BE2C (cell line): ENCODE results near the gene PGF.

Experiments
- DNase-seq: peaks from one replicate; pipeline ENCODE4 v3.0.0-alpha.2; 2020
- H3K27me3 ChIP-seq: fragments of 250-450 bp; sonication (Bioruptor Pico); 2 replicates; pipeline ENCODE4 v1.5.1; 2020; ENCODE audit warnings: mild to moderate bottlenecking
- H3K36me3 ChIP-seq: fragments of 250-450 bp; sonication (Bioruptor Pico); 2 replicates; pipeline ENCODE4 v1.5.1; 2020; ENCODE audit warnings: mild to moderate bottlenecking
- H3K4me1 ChIP-seq: fragments of 250-450 bp; sonication (Bioruptor Pico); 2 replicates; pipeline ENCODE4 v1.5.1; 2020
- H3K4me3 ChIP-seq: 2 replicates; pipeline ENCODE4 v1.5.1; 2011; ENCODE audit warnings: low read depth, low read length
- H3K9me3 ChIP-seq: fragments of 250-450 bp; sonication (Bioruptor Pico); 2 replicates; pipeline ENCODE4 v1.5.1; 2020
- TF ChIP-seq, protein P1 (sequence below): IDR thresholded peaks from 2 replicates; pipeline ENCODE4 v1.5.1; 2012; ENCODE audit warnings: mild to moderate bottlenecking, low read depth, low read length

The PGF gene

DNA sequence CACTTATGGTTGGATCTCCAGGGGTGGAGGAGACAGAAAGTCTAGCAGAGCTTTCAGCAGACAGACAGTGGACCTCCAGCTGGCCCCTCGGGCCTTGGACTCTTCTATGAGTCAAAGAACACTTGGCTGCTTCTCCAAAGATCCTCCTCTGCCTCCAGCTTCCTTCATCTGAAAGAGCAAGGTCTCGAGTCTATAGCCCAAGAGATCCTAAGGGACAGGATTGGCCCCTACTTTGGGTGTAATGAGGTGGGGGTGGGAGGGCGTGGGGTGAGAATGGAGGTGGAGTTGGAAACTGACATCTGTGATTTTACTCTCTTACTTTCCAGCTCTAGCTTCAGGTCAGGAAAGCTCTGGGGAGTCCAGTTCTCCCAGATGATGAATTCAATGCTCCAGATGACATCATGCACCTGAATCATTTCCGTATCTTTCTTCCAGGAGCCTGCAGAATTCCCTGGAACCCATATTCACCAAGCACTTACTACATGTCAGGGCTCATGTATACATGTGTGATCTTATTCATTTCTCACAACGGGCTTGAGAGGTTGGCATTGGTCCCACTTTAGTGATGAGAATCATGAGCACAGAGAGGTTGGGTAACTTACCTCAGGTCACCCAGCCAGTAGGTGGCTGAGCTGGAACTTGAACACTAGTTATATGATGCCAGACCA lies 10.2 kb upstream of the PGF start:
- TF ChIP-seq, protein P1, sequence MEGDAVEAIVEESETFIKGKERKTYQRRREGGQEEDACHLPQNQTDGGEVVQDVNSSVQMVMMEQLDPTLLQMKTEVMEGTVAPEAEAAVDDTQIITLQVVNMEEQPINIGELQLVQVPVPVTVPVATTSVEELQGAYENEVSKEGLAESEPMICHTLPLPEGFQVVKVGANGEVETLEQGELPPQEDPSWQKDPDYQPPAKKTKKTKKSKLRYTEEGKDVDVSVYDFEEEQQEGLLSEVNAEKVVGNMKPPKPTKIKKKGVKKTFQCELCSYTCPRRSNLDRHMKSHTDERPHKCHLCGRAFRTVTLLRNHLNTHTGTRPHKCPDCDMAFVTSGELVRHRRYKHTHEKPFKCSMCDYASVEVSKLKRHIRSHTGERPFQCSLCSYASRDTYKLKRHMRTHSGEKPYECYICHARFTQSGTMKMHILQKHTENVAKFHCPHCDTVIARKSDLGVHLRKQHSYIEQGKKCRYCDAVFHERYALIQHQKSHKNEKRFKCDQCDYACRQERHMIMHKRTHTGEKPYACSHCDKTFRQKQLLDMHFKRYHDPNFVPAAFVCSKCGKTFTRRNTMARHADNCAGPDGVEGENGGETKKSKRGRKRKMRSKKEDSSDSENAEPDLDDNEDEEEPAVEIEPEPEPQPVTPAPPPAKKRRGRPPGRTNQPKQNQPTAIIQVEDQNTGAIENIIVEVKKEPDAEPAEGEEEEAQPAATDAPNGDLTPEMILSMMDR = no peak
- H3K9me3 ChIP-seq = no peaks in the 10 kb centered on the region
- H3K4me1 ChIP-seq = peaks cover 4% of the 10 kb centered on the region; the same call in 1 of the 2 replicates
- no peaks in the 10 kb centered on the region for H3K27me3 ChIP-seq
- no peaks in the 10 kb centered on the region for H3K36me3 ChIP-seq
- H3K4me3 ChIP-seq = no peak overlapping the region
- no peak for DNase-seq

DNA sequence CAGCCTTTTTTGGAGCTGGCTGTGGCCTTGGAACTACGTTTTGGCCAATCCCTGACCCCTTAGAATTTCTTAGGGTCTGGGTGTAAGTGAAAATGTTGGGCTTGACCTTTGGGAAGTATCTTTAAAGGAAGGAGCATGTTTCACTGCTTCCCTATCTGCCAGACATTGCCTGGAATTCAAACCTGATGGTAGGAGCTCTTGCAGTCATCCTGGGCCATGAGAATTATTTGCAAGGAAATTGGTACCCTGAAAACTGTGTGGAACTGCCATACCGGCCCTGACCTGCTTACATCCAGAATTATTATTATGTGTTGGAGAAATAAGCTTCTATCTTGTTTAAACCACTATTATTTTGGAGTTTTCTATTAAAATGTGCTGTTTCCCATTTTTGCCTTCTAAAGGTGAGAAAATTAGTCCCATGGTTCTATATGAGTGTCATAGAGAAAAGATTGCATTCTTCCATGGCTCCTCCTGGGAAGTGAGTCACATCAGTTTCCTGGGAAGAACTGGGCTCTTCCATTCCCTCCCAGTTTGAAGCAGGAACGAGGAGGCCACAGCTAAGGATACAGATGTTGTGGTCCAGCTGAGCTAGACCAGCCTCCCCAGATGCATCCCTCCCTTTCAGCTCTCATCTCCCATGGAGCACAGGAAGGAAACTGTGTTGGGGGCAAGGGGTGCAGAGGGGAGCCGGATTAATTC lies 9.5 kb upstream of the PGF start:
- DNase-seq = no peak

DNA sequence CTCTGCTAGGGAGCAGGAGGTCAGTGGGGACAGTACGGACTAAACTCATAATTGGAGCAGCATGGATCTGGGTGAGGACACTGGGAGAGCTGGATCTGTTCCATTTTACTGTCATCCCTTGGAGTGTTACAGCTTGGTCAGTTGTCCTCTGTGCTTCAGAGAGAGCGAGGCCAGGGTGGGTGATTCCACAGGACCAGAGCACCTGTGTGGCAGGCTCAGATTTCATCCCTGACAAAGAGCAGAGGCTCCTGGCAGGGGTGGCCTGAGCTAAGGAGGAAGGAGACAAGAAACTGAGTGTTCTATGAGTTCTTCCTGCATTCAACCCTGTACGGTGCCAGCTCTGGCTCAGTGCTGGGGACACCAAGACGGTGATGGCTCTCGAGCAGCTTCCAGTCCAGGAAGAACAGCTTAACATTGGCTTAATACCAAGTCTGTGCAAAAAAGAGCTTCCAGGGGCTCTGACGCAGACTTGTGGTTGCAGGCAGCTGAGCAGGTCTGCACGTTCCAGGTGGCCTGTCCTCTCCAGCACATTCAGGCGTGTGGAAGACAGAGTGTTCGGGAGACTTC lies 8.4 kb upstream of the PGF start:
- Histone ChIP-seq H3K36me3 (no peaks in the 10 kb centered on the region), H3K4me3 (no peak overlapping the region), H3K9me3 (no peaks in the 10 kb centered on the region), H3K27me3 (no peaks in the 10 kb centered on the region), H3K4me1 (peaks cover 4% of the 10 kb centered on the region; the same call in 1 of the 2 replicates)
- DNase-seq = no peak
- TF ChIP-seq, protein P1 = no peak

More for the DNA sequence above, 9.5 kb upstream of the PGF start:
- peaks cover 4% of the 10 kb centered on the region; the same call in 1 of the 2 replicates for H3K4me1 ChIP-seq
- no peak overlapping the region for H3K4me3 ChIP-seq
- TF ChIP-seq, protein P1 = no peak
- no peaks in the 10 kb centered on the region for H3K9me3 ChIP-seq
- H3K36me3 ChIP-seq = no peaks in the 10 kb centered on the region
- no peaks in the 10 kb centered on the region for H3K27me3 ChIP-seq

DNA sequence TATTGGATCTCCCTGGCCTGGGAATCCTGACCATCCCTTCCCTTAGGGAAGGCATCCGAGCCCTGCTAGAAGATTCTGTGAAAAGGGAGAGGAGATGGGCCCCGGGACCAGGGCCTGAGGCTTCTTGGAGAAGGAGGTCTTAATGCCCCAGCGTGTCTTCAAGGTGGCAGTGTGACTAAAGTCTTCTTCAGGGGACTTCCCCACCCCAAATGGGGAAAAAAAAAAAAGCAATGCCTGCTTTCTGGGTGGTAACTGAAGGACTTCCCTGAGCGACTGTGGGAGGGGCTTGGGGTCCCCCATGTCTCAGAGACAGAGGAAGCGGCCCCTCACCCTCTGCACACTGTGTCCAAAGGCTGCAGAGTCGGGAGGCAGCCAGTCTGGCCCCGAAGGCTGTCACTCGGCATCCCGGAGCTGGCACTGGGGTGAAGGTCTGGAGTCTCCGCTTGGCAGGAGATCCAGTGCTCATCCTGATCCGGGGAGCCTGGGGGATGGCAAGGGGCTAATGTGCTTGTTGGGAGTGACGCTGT lies 7.8 kb upstream of the PGF start:
- no peak overlapping the region for H3K4me3 ChIP-seq
- no peak for DNase-seq
- TF ChIP-seq, protein P1 = no peak
- H3K27me3 ChIP-seq = no peaks in the 10 kb centered on the region
- H3K9me3 ChIP-seq = no peaks in the 10 kb centered on the region
- no peaks in the 10 kb centered on the region for H3K36me3 ChIP-seq
- peaks cover 4% of the 10 kb centered on the region; the same call in 1 of the 2 replicates for H3K4me1 ChIP-seq

DNA sequence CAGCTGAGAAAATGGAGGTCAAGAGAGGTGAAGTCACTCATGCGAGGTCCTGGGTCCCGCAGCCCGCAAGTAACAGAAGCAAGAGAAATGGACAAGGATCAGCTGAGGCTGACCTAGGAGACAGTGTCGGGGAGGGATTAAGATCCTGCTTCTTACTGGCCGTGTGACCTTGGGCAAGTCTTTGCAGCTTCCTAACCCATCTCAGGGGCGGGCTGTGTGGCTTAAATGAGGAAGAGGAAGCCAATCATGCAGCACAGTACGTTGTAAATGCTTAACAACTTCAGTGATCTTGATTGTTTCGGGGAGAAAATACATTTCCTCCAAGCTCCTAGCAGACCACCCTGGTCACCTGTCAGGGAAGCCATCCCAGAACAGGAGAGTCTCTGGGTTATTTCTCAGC lies 7.1 kb upstream of the PGF start:
- no peak for DNase-seq
- no peaks in the 10 kb centered on the region for H3K36me3 ChIP-seq
- peaks cover under 1% of the 10 kb centered on the region; the same call in 1 of the 2 replicates for H3K4me1 ChIP-seq
- H3K27me3 ChIP-seq = no peaks in the 10 kb centered on the region
- H3K9me3 ChIP-seq = no peaks in the 10 kb centered on the region
- H3K4me3 ChIP-seq = no peak overlapping the region
- TF ChIP-seq, protein P1 = no peak
